Measurements from ENCODE around the gene DENND6B. TPM values are rescaled to one million over a fixed set of nuclear protein-coding genes. Genes with fewer than 3 reads are reported as not detected.
"Not testable (repeated sequence)": the region's sequence is repeated elsewhere in the genome, so short reads cannot be mapped to it uniquely, and the experiment has no call there.

The DENND6B gene
- total RNA-seq, 1 donor from 2014 or later, result 1.4 TPM

- DNase-seq, result peak; percentile 90
- ATAC-seq, result peak; percentile 86
- intact Hi-C loops (cut with micrococcal nuclease), result loop anchor here (10.0 kb wide), 1 partner anchor 97 kb away; the partner anchor contains the start of gene TUBGCP6
Observed at GRCh38 chr22:50341977-50342650, 15.3 kb upstream of the DENND6B start.

GRCh38 chr22:50339945-50340879 is 13.4 kb upstream of the DENND6B start:
- intact Hi-C loops (cut with micrococcal nuclease), result loop anchor here (10.0 kb wide), 1 partner anchor 95 kb away; the partner anchor contains the start of gene TUBGCP6
- no peak for DNase-seq
- no peak for ATAC-seq

GRCh38 chr22:50338860-50339462 is 12.1 kb upstream of the DENND6B start:
- DNase-seq (no peak), ATAC-seq (no peak)
- intact Hi-C loops (cut with micrococcal nuclease), result no loop called here

GRCh38 chr22:50338042-50338573 is 11.3 kb upstream of the DENND6B start:
- intact Hi-C loops (cut with micrococcal nuclease), result no loop called here
- DNase-seq (no peak), ATAC-seq (no peak)

GRCh38 chr22:50337262-50338041 is 10.6 kb upstream of the DENND6B start:
- ATAC-seq, result no peak
- intact Hi-C loops (cut with micrococcal nuclease), result no loop called here

GRCh38 chr22:50334433-50334832 is 7.6 kb upstream of the DENND6B start:
- intact Hi-C loops (cut with micrococcal nuclease); DNase-seq; ATAC-seq: not testable (repeated sequence)

More at GRCh38 chr22:50337262-50338041, 10.6 kb upstream of the DENND6B start:
- DNase-seq, result no peak

- no peak for ATAC-seq
- intact Hi-C loops (cut with micrococcal nuclease), result loop anchor here (10.0 kb wide), 1 partner anchor 54 kb away; the partner anchor contains the start of gene MAPK11
Observed at GRCh38 chr22:50329236-50329635, 2.4 kb upstream of the DENND6B start.

GRCh38 chr22:50327711-50328019 is 853 bp upstream of the DENND6B start:
- intact Hi-C loops (cut with micrococcal nuclease), result loop anchor here (10.0 kb wide), 1 partner anchor 53 kb away; the partner anchor contains the start of gene MAPK11
- DNase-seq (no peak), ATAC-seq (no peak)

More at GRCh38 chr22:50329236-50329635, 2.4 kb upstream of the DENND6B start:
- no peak for DNase-seq

- no peak for DNase-seq
- intact Hi-C loops (cut with micrococcal nuclease), result loop anchor here (10.0 kb wide), 1 partner anchor 52 kb away; the partner anchor contains the start of gene MAPK11
- peak; percentile 31 for ATAC-seq
Observed at GRCh38 chr22:50326225-50326955, 422 bp downstream of the DENND6B start.

GRCh38 chr22:50325444-50326224 is 1.2 kb downstream of the DENND6B start:
- ATAC-seq, result no peak
- intact Hi-C loops (cut with micrococcal nuclease), result loop anchor here (10.0 kb wide), 1 partner anchor 51 kb away; the partner anchor contains the start of gene MAPK11
- DNase-seq, result no peak

GRCh38 chr22:50323900-50324299 is 2.9 kb downstream of the DENND6B start:
- DNase-seq (no peak), ATAC-seq (no peak)
- intact Hi-C loops (cut with micrococcal nuclease), result loop anchor here (10.0 kb wide), 1 partner anchor 49 kb away; the partner anchor contains the start of gene MAPK11

- DNase-seq, ATAC-seq: not testable (repeated sequence)
- intact Hi-C loops (cut with micrococcal nuclease), result loop anchor here (10.0 kb wide), 1 partner anchor 48 kb away; the partner anchor contains the start of gene MAPK11
Observed at GRCh38 chr22:50322382-50323104, 4.3 kb downstream of the DENND6B start.

- ATAC-seq, result no peak
- intact Hi-C loops (cut with micrococcal nuclease), result loop anchor here (10.0 kb wide), 1 partner anchor 46 kb away; the partner anchor contains the start of gene MAPK11
- DNase-seq, result no peak
Observed at GRCh38 chr22:50320671-50321325, 6.0 kb downstream of the DENND6B start.

- no peak for DNase-seq
- no peak for ATAC-seq
- intact Hi-C loops (cut with micrococcal nuclease), result loop anchor here (10.0 kb wide), 1 partner anchor 45 kb away; the partner anchor contains the start of gene MAPK11
Observed at GRCh38 chr22:50320116-50320515, 6.7 kb downstream of the DENND6B start.

- ATAC-seq, result no peak
Observed at GRCh38 chr22:50319503-50319951, 7.3 kb downstream of the DENND6B start.

More at GRCh38 chr22:50319503-50319951, 7.3 kb downstream of the DENND6B start:
- intact Hi-C loops (cut with micrococcal nuclease), result no loop called here
- DNase-seq, result no peak

Data from left ventricle myocardium superior (tissue), 1 donor.